Measurements from ENCODE around the gene IDH1. TPM values are rescaled to one million over a fixed set of nuclear protein-coding genes. Genes with fewer than 3 reads are reported as not detected.

The IDH1 gene
- total RNA-seq, 1 experiment from 2014 or later: 50.2 TPM

- TF ChIP-seq, protein P1, sequence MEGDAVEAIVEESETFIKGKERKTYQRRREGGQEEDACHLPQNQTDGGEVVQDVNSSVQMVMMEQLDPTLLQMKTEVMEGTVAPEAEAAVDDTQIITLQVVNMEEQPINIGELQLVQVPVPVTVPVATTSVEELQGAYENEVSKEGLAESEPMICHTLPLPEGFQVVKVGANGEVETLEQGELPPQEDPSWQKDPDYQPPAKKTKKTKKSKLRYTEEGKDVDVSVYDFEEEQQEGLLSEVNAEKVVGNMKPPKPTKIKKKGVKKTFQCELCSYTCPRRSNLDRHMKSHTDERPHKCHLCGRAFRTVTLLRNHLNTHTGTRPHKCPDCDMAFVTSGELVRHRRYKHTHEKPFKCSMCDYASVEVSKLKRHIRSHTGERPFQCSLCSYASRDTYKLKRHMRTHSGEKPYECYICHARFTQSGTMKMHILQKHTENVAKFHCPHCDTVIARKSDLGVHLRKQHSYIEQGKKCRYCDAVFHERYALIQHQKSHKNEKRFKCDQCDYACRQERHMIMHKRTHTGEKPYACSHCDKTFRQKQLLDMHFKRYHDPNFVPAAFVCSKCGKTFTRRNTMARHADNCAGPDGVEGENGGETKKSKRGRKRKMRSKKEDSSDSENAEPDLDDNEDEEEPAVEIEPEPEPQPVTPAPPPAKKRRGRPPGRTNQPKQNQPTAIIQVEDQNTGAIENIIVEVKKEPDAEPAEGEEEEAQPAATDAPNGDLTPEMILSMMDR (IDR thresholded peaks at IDR 0.05; ENCODE audit: unreplicated experiment): no peak
- BruUV-seq (replicated peaks): no TSS peak
- Mint-ChIP-seq H3K27me3 (ENCODE audit: insufficient read depth, unreplicated experiment) (no peaks in the 10 kb centered on the region), H3K4me1 (ENCODE audit: insufficient read depth, unreplicated experiment) (peaks cover 28% of the 10 kb centered on the region), H3K4me3 (ENCODE audit: unreplicated experiment) (peak overlapping the region; percentile 5), H3K9me3 (ENCODE audit: unreplicated experiment) (no peaks in the 10 kb centered on the region), H3K27ac (ENCODE audit: low read depth, unreplicated experiment) (peak overlapping the region; percentile 71), H3K36me3 (ENCODE audit: insufficient read depth, unreplicated experiment) (peaks cover 61% of the 10 kb centered on the region)
- CTCF ChIA-PET: interaction anchor here (0.7 to 7.4 kb wide), 4 partner anchors 75 to 1468 kb away, joined by 3 to 104 read pairs (median 3); no protein-coding TSS in a partner anchor
- peak; percentile 72 for DNase-seq (ENCODE audit: unreplicated experiment)
- POLR2A ChIA-PET: interaction anchor here (1.1 kb wide), 1 partner anchor 76 kb away, joined by 3 read pairs; no protein-coding TSS in a partner anchor
- intact Hi-C loops (cut with micrococcal nuclease): no loop called here
These were observed 4.5 kb downstream of the IDH1 start for GRCh38 chr2:208250388-208250787.

- BruUV-seq (replicated peaks): no TSS peak
These were observed 5.6 kb downstream of the IDH1 start for GRCh38 chr2:208249296-208249695.

DNA sequence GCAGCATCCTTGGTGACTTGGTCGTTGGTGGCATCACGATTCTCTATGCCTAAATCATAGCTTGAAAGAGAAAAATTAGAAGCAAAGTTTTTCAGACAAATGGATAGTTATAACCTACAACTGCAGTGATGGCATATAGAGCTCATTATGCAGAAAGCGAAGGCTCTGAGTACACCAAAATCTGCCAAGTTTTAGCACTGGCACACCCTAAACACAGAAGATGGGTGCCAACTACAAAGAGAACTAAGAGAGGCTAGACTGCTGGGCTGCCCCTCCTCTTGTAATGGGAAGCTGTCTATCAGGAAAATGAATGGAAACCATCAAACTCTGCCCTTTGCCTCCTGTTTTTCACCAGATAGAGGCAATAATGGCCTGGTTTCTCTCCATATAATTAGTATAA lies 6.3 kb downstream of the IDH1 start:
- intact Hi-C loops (cut with micrococcal nuclease): no loop called here
- ChIA-PET POLR2A (interaction anchor here (1.7 kb wide), 1 partner anchor 73 kb away, joined by 6 read pairs; no protein-coding TSS in a partner anchor), CTCF (interaction anchor here (0.5 to 4.4 kb wide), 7 partner anchors 18 to 438 kb away, joined by 3 to 24 read pairs (median 4); no protein-coding TSS in a partner anchor)
- DNase-seq (ENCODE audit: unreplicated experiment): no peak
- no peak overlapping the region for H3K4me3 Mint-ChIP-seq (ENCODE audit: unreplicated experiment)
- no peaks in the 10 kb centered on the region for H3K27me3 Mint-ChIP-seq (ENCODE audit: insufficient read depth, unreplicated experiment)
- TF ChIP-seq, protein P1 (IDR thresholded peaks at IDR 0.05; ENCODE audit: unreplicated experiment): no peak
- peaks cover 28% of the 10 kb centered on the region for H3K4me1 Mint-ChIP-seq (ENCODE audit: insufficient read depth, unreplicated experiment)
- no peak overlapping the region for H3K27ac Mint-ChIP-seq (ENCODE audit: low read depth, unreplicated experiment)
- no TSS peak for BruUV-seq (replicated peaks)
- H3K36me3 Mint-ChIP-seq (ENCODE audit: insufficient read depth, unreplicated experiment): peaks cover 68% of the 10 kb centered on the region
- H3K9me3 Mint-ChIP-seq (ENCODE audit: unreplicated experiment): no peaks in the 10 kb centered on the region

More at GRCh38 chr2:208249296-208249695, 5.6 kb downstream of the IDH1 start:
- intact Hi-C loops (cut with micrococcal nuclease): no loop called here
- Mint-ChIP-seq H3K27ac (ENCODE audit: low read depth, unreplicated experiment) (no peak overlapping the region), H3K36me3 (ENCODE audit: insufficient read depth, unreplicated experiment) (peaks cover 61% of the 10 kb centered on the region), H3K9me3 (ENCODE audit: unreplicated experiment) (no peaks in the 10 kb centered on the region), H3K4me3 (ENCODE audit: unreplicated experiment) (no peak overlapping the region), H3K27me3 (ENCODE audit: insufficient read depth, unreplicated experiment) (no peaks in the 10 kb centered on the region), H3K4me1 (ENCODE audit: insufficient read depth, unreplicated experiment) (peaks cover 28% of the 10 kb centered on the region)
- CTCF ChIA-PET: interaction anchor here (1.0 to 2.0 kb wide), 2 partner anchors 74 to 148 kb away, joined by 4 to 5 read pairs; no protein-coding TSS in a partner anchor
- POLR2A ChIA-PET: interaction anchor here (0.5 to 1.7 kb wide), 2 partner anchors 74 to 531 kb away, joined by 3 to 6 read pairs; no protein-coding TSS in a partner anchor
- no peak for DNase-seq (ENCODE audit: unreplicated experiment)
- TF ChIP-seq, protein P1 (IDR thresholded peaks at IDR 0.05; ENCODE audit: unreplicated experiment): no peak

DNA sequence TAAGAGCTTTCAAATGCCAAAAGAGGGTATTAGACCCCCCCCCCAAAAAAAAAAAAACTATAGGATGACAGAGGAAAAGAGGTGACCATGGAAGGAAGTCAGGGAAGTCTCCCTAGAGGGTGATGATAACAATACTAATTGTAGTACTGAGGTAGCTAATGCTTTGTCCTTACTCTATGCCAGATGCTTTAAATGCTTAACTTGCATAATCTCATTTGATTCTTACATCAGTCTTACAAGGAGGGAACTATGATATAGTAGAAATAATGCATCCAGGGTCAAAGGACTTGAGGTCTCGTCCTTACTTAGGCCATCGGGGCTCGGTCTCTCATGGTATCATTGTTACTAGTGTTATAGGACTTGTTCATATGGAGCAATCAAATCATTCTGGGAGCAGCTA lies 9.1 kb downstream of the IDH1 start:
- H3K36me3 Mint-ChIP-seq (ENCODE audit: insufficient read depth, unreplicated experiment): peaks cover 85% of the 10 kb centered on the region
- H3K27me3 Mint-ChIP-seq (ENCODE audit: insufficient read depth, unreplicated experiment): no peaks in the 10 kb centered on the region
- no TSS peak for BruUV-seq (replicated peaks)
- DNase-seq (ENCODE audit: unreplicated experiment): no peak
- no peak overlapping the region for H3K4me3 Mint-ChIP-seq (ENCODE audit: unreplicated experiment)
- POLR2A ChIA-PET: no interaction called here
- H3K4me1 Mint-ChIP-seq (ENCODE audit: insufficient read depth, unreplicated experiment): peaks cover 15% of the 10 kb centered on the region
- TF ChIP-seq, protein P1 (IDR thresholded peaks at IDR 0.05; ENCODE audit: unreplicated experiment): no peak
- no peaks in the 10 kb centered on the region for H3K9me3 Mint-ChIP-seq (ENCODE audit: unreplicated experiment)
- no peak overlapping the region for H3K27ac Mint-ChIP-seq (ENCODE audit: low read depth, unreplicated experiment)
- intact Hi-C loops (cut with micrococcal nuclease): no loop called here
- CTCF ChIA-PET: interaction anchor here (0.7 to 4.4 kb wide), 2 partner anchors 71 to 513 kb away, joined by 3 to 24 read pairs; no protein-coding TSS in a partner anchor
